HepG2 (cell line): ENCODE data around the gene PID1. TPM values are rescaled to one million over a fixed set of nuclear protein-coding genes. Genes with fewer than 3 reads are reported as not detected.

Experiments used
- ATAC-seq: fragments of 200-7000 bp; cut with Tn5 transposase; 3 replicates; pipeline ENCODE4 v1.9.1; 2020; ENCODE audit warnings: mild to moderate bottlenecking, moderate library complexity
- BruUV-seq: library from RNA; stranded (reverse); fragments of 400-500 nt; replicated peaks from 2 replicates; lab custom pipeline; 2021; lab: Mats Ljungman, UMichigan
- CTCF ChIA-PET: fragments of 300-600 bp; formaldehyde crosslinking; extraction: SDS; loops from one replicate; lab custom pipeline; 2021; ENCODE audit warnings: low total read pairs, inconsistent platforms, low intra/inter-chr PET ratio; lab: Yijun Ruan, JAX
- POLR2A ChIA-PET: fragments of 350-600 bp; sonication (Branson Sonifier 250); formaldehyde crosslinking; loops from one replicate; lab custom pipeline; 2020; ENCODE audit warnings: antibody characterized with exemption, inconsistent platforms; lab: Yijun Ruan, JAX
- DNase-seq: peaks from one replicate; pipeline ENCODE4 v3.0.0-alpha.2; 2015; ENCODE audit warnings: low spot score
- FAIRE-seq: peaks from 3 replicates; lab custom pipeline; 2011; peaks lifted over from hg19 to GRCh38; lab: Jason Lieb, UNC
- H2AFZ ChIP-seq: one replicate; pipeline ENCODE4 v1.6.1; 2011; ENCODE audit warnings: low read length, inconsistent platforms
- H3K27ac ChIP-seq: fragments of 300-600 bp; 3 replicates; pipeline ENCODE4 v1.8.0; 2011; ENCODE audit warnings: mixed run types, mild to moderate bottlenecking, mixed read lengths, low read length, inconsistent platforms; ENCODE audit not compliant: insufficient read depth; ENCODE audit errors: extremely low read length
- H3K27me3 ChIP-seq, 2 experiments: fragments of 200-600 bp in 1 of 2; 2 replicates in 1 of 2; 3 replicates in 1 of 2; pipeline versions ENCODE4 v1.6.0 to v1.8.0; 2011; ENCODE audit warnings: low read length in 2 of 2, mild to moderate bottlenecking in 2 of 2, moderate library complexity in 2 of 2, inconsistent platforms in 1 of 2; ENCODE audit not compliant: insufficient read depth in 2 of 2, control insufficient read depth in 1 of 2
- H3K36me3 ChIP-seq, 2 experiments: fragments of 200-600 bp in 1 of 2; replicated peaks in 1 of 2; 2 replicates in 1 of 2; 3 replicates in 1 of 2; pipeline versions ENCODE4 v1.5.1 to v1.8.0; 2011; ENCODE audit warnings: low read length in 2 of 2, inconsistent platforms in 1 of 2; ENCODE audit not compliant: insufficient read depth in 2 of 2, control insufficient read depth in 1 of 2
- H3K4me1 ChIP-seq: 2 replicates; pipeline ENCODE4 v1.5.1; 2012; ENCODE audit warnings: low read length, inconsistent platforms; ENCODE audit not compliant: insufficient read depth
- H3K4me2 ChIP-seq: 2 replicates; pipeline ENCODE4 v1.6.0; 2011; ENCODE audit warnings: low read depth, low read length, inconsistent platforms
- H3K4me3 ChIP-seq, 3 experiments: fragments of 200-600 bp in 1 of 3; sonication (generic), shearing (Covaris generic) in 1 of 3; replicated peaks in 1 of 3; 2 replicates each; pipeline ENCODE4 v1.5.1; 2011 to 2016; ENCODE audit warnings: low read length in 3 of 3, inconsistent platforms in 2 of 3, low read depth in 2 of 3, mild to moderate bottlenecking in 2 of 3, control low read depth in 1 of 3, mixed read lengths in 1 of 3; ENCODE audit not compliant: insufficient read depth in 1 of 3
- H3K79me2 ChIP-seq: one replicate; pipeline ENCODE4 v1.6.1; 2011; ENCODE audit warnings: low read length, inconsistent platforms; ENCODE audit not compliant: insufficient read depth
- H3K9ac ChIP-seq: 2 replicates; pipeline ENCODE4 v1.6.0; 2011; ENCODE audit warnings: mild to moderate bottlenecking, low read depth, low read length, inconsistent platforms; ENCODE audit not compliant: insufficient read depth
- H3K9me3 ChIP-seq: 2 replicates; pipeline ENCODE4 v1.5.1; 2012; ENCODE audit warnings: mild to moderate bottlenecking, low read length
- H4K20me1 ChIP-seq: 2 replicates; pipeline ENCODE4 v1.6.0; 2011; ENCODE audit warnings: inconsistent platforms, mild to moderate bottlenecking, low read length, moderate library complexity; ENCODE audit not compliant: insufficient read depth
- DNMT1 ChIP-seq: sonication (generic); formaldehyde crosslinking; IDR thresholded peaks from 2 replicates; pipeline ENCODE4 v1.5.1; 2020; ENCODE audit warnings: mild to moderate bottlenecking, missing genetic modification reagents
- ELF1 ChIP-seq: sonication (generic); formaldehyde crosslinking; IDR thresholded peaks from 2 replicates; pipeline ENCODE4 v1.4.0; 2020; ENCODE audit warnings: missing genetic modification reagents
- KDM2A ChIP-seq: sonication (generic); formaldehyde crosslinking; IDR thresholded peaks from 2 replicates; pipeline ENCODE4 v1.4.0; 2020; ENCODE audit warnings: low read depth, missing genetic modification reagents, borderline replicate concordance
- PLRG1 ChIP-seq: fragments of 450-650 bp; conservative IDR thresholded peaks from 2 replicates; pipeline ENCODE4 v1.6.1; 2016
- ZNF432 ChIP-seq: sonication (generic); formaldehyde crosslinking; IDR thresholded peaks from 2 replicates; pipeline ENCODE4 v1.5.0; 2020; ENCODE audit warnings: missing genetic modification reagents, mild to moderate bottlenecking, borderline replicate concordance
- ZNF446 ChIP-seq: sonication (generic); formaldehyde crosslinking; IDR thresholded peaks from 2 replicates; pipeline ENCODE4 v1.5.0; 2020; ENCODE audit warnings: mild to moderate bottlenecking, missing genetic modification reagents
- ZNF605 ChIP-seq: sonication (generic); formaldehyde crosslinking; IDR thresholded peaks from 2 replicates; pipeline ENCODE4 v1.8.0; 2022; ENCODE audit warnings: mild to moderate bottlenecking, missing genetic modification reagents
- ZNF746 ChIP-seq: sonication (generic); formaldehyde crosslinking; IDR thresholded peaks from 2 replicates; pipeline ENCODE4 v1.8.0; 2022; ENCODE audit warnings: mild to moderate bottlenecking, missing genetic modification reagents
- ZSCAN12 ChIP-seq: sonication (generic); formaldehyde crosslinking; IDR thresholded peaks from 2 replicates; pipeline ENCODE4 v1.9.0; 2021; ENCODE audit warnings: mild to moderate bottlenecking, missing genetic modification reagents
- WGBS: methylation state at CpG from one replicate; pipeline ENCODE4 v1.1.6; 2017; ENCODE audit warnings: low lambda C conversion rate; 5-methylcytosine and 5-hydroxymethylcytosine counted together
- in situ Hi-C: cut with HindIII; loops from 2 replicates; pipeline ENCODE4 v1.10.0; 2017; ENCODE audit warnings: low pct_unique_long_range_greater_than_20kb; ENCODE audit not compliant: extremely low pct_ligation_motif_present
- intact Hi-C: fragments of 100-400 bp; cut with micrococcal nuclease; formaldehyde crosslinking; loops from one replicate; pipeline ENCODE4 v1.10.0; 2022; ENCODE audit not compliant: unreplicated experiment
- polyA plus RNA-seq, 8 experiments: library from polyadenylated mRNA; depleted of rRNA in 3 of 8; stranded (reverse) in 7 of 8; unstranded in 1 of 8; fragments of >200 nt; fragmentation: Illumina TruSeq in 4 of 8; extraction: Trizol in 4 of 8; gene quantifications; 2 replicates each; pipeline versions ENCODE4 v1.2.1 to v1.2.3, GENCODE V29; 2011 to 2016; ENCODE audit warnings: low read depth in 4 of 8, missing spikeins in 1 of 8, mixed read lengths in 1 of 8; ENCODE audit not compliant: insufficient read depth in 1 of 8
- total RNA-seq, 5 experiments: library from RNA; depleted of rRNA; stranded (reverse); fragments of >200 nt; fragmentation: Illumina TruSeq; extraction: Trizol; gene quantifications; 2 replicates each; pipeline ENCODE4 v1.2.3, GENCODE V29; 2016; ENCODE audit warnings: low read depth in 1 of 5
- TF ChIP-seq, protein P1 (sequence below): sonication (generic); formaldehyde crosslinking; IDR thresholded peaks from 2 replicates; pipeline ENCODE4 v1.4.0; 2020; ENCODE audit warnings: missing genetic modification reagents, borderline replicate concordance
- TF ChIP-seq, protein P2 (sequence below): sonication (generic); formaldehyde crosslinking; IDR thresholded peaks from 2 replicates; pipeline ENCODE4 v1.4.0; 2020; ENCODE audit warnings: mild to moderate bottlenecking, missing genetic modification reagents

PID1 gene
- total and polyA plus RNA-seq, 2 of the 13 experiments (the other 11 are each of a cell fraction or from before 2014, with no cell fraction given), result 0.15 to 0.18 TPM

DNA sequence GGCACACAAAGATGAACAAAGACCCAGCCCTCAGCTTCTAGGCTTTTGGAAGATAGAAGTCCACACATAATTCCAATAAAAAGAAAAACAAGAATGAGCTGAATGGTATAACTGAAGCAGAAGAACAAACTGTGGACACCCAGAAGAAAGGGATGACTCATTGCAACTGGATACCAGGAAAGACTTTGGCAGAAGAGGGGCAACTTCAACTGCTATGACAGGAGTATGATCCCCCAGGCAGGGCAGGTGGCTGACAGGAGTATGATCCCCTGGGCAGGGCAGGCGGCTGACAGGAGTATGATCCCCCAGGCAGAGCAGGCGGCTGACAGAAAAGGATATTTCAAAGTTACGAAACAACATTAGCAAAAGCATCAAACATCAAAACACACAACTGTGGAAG lies 21.6 kb downstream of the PID1 start:
- no peaks in the 10 kb centered on the region for H3K36me3 ChIP-seq
- no peak overlapping the region for H3K4me2 ChIP-seq
- no peaks in the 10 kb centered on the region for H3K4me1 ChIP-seq
- in situ Hi-C loops, result no loop called here
- no peaks in the 10 kb centered on the region for H3K79me2 ChIP-seq
- FAIRE-seq, result no peak
- ChIA-PET CTCF (no interaction called here), POLR2A (no interaction called here)
- no TSS peak for BruUV-seq
- H4K20me1 ChIP-seq, result no peaks in the 10 kb centered on the region
- no peak overlapping the region for H2AFZ ChIP-seq
- peaks cover 100% of the 10 kb centered on the region for H3K9me3 ChIP-seq
- intact Hi-C loops, result no loop called here
- no peak overlapping the region for H3K4me3 ChIP-seq
- H3K27me3 ChIP-seq, result no peaks in the 10 kb centered on the region
- H3K9ac ChIP-seq, result no peak overlapping the region
- WGBS, result 67% methylated on average over 3 of the region's 3 CpGs
- no peak for DNase-seq
- TF ChIP-seq ZSCAN12 (no peak), PLRG1 (no peak), ZNF746 (CRISPR knock-in tag) (no peak), ELF1 (no peak), ZNF432 (CRISPR knock-in tag) (no peak), ZNF605 (no peak), ZNF446 (no peak), DNMT1 (no peak), KDM2A (CRISPR knock-in tag) (no peak)
- TF ChIP-seq, protein P1, sequence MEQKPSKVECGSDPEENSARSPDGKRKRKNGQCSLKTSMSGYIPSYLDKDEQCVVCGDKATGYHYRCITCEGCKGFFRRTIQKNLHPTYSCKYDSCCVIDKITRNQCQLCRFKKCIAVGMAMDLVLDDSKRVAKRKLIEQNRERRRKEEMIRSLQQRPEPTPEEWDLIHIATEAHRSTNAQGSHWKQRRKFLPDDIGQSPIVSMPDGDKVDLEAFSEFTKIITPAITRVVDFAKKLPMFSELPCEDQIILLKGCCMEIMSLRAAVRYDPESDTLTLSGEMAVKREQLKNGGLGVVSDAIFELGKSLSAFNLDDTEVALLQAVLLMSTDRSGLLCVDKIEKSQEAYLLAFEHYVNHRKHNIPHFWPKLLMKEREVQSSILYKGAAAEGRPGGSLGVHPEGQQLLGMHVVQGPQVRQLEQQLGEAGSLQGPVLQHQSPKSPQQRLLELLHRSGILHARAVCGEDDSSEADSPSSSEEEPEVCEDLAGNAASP (CRISPR knock-in tag), result no peak
- TF ChIP-seq, protein P2, sequence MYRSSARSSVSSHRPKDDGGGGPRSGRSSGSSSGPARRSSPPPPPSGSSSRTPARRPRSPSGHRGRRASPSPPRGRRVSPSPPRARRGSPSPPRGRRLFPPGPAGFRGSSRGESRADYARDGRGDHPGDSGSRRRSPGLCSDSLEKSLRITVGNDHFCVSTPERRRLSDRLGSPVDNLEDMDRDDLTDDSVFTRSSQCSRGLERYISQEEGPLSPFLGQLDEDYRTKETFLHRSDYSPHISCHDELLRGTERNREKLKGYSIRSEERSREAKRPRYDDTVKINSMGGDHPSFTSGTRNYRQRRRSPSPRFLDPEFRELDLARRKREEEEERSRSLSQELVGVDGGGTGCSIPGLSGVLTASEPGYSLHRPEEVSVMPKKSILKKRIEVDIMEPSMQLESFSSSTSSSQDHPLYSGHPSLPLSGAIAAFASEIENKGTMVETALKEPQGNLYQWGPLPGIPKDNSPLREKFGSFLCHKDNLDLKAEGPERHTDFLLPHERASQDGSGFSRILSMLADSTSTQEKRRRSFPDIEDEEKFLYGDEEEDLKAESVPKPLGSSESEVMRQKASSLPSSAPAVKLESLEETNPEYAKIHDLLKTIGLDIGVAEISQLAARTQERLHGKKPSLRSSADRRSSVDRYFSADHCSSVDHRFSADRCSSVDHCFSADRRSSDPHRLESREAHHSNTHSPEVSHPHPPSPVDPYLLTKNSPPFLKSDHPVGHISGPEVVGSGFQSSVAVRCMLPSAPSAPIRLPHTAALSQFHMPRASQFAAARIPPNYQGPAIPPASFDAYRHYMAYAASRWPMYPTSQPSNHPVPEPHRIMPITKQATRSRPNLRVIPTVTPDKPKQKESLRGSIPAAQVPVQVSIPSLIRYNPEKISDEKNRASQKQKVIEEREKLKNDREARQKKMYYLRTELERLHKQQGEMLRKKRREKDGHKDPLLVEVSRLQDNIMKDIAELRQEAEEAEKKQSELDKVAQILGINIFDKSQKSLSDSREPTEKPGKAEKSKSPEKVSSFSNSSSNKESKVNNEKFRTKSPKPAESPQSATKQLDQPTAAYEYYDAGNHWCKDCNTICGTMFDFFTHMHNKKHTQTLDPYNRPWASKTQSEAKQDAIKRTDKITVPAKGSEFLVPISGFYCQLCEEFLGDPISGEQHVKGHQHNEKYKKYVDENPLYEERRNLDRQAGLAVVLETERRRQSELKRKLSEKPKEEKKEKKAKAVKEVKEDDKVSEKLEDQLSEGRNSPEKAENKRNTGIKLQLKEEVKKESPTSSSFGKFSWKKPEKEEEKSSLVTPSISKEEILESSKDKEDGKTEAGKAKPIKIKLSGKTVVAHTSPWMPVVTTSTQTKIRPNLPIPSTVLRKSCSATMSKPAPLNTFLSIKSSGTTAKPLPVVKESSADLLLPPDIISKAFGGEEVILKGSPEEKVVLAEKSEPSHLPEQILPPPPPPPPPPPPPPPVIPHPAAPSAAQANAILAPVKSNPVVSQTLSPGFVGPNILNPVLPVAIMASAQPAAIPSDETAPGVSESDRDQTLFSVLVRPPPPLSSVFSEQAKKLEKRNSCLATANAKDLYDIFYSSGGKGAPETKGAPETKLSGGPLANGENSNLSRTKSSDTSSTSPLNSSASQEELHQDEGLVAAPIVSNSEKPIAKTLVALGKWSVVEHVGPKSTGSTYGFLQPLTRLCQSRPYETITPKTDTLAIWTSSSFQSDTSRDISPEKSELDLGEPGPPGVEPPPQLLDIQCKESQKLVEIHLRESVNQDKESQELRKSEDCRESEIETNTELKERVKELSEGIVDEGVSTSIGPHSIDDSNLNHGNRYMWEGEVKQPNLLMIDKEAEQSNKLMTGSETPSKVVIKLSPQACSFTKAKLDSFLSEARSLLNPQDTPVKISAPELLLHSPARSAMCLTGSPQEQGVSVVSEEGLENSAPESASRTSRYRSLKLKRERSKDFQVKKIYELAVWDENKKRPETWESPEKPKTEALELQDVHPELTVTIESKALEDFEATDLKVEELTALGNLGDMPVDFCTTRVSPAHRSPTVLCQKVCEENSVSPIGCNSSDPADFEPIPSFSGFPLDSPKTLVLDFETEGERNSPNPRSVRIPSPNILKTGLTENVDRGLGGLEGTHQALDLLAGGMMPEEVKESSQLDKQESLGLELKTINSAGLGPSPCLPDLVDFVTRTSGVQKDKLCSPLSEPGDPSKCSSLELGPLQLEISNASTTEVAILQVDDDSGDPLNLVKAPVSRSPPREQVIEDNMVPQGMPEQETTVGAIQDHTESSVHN (CRISPR knock-in tag), result no peak
- no peak for ATAC-seq
- no peak overlapping the region for H3K27ac ChIP-seq
